Measurements from ENCODE around the gene RNF7. TPM values are rescaled to one million over a fixed set of nuclear protein-coding genes. Genes with fewer than 3 reads are reported as not detected.

Gene RNF7
- total and polyA plus RNA-seq, 4 donors = 11.7 to 71.6 (median 28.9) TPM

DNA sequence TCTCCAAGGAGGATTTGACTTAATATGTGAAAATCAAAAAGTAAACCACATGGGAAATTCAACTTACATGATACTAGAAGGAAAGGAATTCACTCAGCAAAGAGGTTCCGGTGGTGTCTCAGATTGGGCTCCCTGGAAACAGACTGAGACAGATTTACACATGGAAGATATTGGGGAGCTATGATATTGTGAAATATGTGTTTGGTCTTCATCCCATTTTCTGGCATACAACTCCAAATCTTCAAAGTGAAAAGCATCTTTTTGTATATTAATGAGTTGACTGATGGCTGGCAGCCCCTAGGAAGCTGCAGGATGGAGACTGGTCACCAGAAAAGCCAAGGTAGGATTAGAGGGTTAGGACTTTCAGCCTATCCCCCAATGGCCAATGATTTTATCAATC is 54.4 kb downstream of the RNF7 start:
- Histone ChIP-seq H3K9ac (ENCODE audit: low read depth in 1 of 2, low read length in 2 of 2) (no peak overlapping the region), H3K36me3 (ENCODE audit: control insufficient read depth in 4 of 4, insufficient read depth in 3 of 4, low read depth in 1 of 4, low read length in 3 of 4) (no peaks in the 10 kb centered on the region), H3K4me1 (ENCODE audit: control insufficient read depth in 4 of 4, insufficient read depth in 4 of 4, low read length in 3 of 4) (peaks cover 0 to 7% (median 3%) of the 10 kb centered on the region in 4 donors), H3K27me3 (ENCODE audit: control insufficient read depth in 4 of 4, insufficient read depth in 4 of 4, low read length in 3 of 4) (no peaks in the 10 kb centered on the region), H3K9me3 (ENCODE audit: control insufficient read depth in 4 of 4, low read length in 3 of 4) (no peaks in the 10 kb centered on the region), H3K27ac (ENCODE audit: low read depth in 1 of 2, low read length in 2 of 2) (no peak overlapping the region), H3K4me3 (ENCODE audit: low read depth in 1 of 3, low read length in 3 of 3) (no peak overlapping the region)
- WGBS = 98% methylated on average over 1 of the region's 1 CpG
- TF ChIP-seq, protein P1, sequence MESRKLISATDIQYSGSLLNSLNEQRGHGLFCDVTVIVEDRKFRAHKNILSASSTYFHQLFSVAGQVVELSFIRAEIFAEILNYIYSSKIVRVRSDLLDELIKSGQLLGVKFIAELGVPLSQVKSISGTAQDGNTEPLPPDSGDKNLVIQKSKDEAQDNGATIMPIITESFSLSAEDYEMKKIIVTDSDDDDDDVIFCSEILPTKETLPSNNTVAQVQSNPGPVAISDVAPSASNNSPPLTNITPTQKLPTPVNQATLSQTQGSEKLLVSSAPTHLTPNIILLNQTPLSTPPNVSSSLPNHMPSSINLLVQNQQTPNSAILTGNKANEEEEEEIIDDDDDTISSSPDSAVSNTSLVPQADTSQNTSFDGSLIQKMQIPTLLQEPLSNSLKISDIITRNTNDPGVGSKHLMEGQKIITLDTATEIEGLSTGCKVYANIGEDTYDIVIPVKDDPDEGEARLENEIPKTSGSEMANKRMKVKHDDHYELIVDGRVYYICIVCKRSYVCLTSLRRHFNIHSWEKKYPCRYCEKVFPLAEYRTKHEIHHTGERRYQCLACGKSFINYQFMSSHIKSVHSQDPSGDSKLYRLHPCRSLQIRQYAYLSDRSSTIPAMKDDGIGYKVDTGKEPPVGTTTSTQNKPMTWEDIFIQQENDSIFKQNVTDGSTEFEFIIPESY (IDR thresholded peaks at IDR 0.05) = no peak
- TF ChIP-seq YY1 (IDR thresholded peaks at IDR 0.05) (no peak), HNF4G (IDR thresholded peaks at IDR 0.05) (no peak), FOXA2 (IDR thresholded peaks at IDR 0.05) (no peak)
- TF ChIP-seq, protein P2, sequence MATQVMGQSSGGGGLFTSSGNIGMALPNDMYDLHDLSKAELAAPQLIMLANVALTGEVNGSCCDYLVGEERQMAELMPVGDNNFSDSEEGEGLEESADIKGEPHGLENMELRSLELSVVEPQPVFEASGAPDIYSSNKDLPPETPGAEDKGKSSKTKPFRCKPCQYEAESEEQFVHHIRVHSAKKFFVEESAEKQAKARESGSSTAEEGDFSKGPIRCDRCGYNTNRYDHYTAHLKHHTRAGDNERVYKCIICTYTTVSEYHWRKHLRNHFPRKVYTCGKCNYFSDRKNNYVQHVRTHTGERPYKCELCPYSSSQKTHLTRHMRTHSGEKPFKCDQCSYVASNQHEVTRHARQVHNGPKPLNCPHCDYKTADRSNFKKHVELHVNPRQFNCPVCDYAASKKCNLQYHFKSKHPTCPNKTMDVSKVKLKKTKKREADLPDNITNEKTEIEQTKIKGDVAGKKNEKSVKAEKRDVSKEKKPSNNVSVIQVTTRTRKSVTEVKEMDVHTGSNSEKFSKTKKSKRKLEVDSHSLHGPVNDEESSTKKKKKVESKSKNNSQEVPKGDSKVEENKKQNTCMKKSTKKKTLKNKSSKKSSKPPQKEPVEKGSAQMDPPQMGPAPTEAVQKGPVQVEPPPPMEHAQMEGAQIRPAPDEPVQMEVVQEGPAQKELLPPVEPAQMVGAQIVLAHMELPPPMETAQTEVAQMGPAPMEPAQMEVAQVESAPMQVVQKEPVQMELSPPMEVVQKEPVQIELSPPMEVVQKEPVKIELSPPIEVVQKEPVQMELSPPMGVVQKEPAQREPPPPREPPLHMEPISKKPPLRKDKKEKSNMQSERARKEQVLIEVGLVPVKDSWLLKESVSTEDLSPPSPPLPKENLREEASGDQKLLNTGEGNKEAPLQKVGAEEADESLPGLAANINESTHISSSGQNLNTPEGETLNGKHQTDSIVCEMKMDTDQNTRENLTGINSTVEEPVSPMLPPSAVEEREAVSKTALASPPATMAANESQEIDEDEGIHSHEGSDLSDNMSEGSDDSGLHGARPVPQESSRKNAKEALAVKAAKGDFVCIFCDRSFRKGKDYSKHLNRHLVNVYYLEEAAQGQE (IDR thresholded peaks at IDR 0.05) = no peak
- DNase-seq (ENCODE audit: low spot score) = no peak

DNA sequence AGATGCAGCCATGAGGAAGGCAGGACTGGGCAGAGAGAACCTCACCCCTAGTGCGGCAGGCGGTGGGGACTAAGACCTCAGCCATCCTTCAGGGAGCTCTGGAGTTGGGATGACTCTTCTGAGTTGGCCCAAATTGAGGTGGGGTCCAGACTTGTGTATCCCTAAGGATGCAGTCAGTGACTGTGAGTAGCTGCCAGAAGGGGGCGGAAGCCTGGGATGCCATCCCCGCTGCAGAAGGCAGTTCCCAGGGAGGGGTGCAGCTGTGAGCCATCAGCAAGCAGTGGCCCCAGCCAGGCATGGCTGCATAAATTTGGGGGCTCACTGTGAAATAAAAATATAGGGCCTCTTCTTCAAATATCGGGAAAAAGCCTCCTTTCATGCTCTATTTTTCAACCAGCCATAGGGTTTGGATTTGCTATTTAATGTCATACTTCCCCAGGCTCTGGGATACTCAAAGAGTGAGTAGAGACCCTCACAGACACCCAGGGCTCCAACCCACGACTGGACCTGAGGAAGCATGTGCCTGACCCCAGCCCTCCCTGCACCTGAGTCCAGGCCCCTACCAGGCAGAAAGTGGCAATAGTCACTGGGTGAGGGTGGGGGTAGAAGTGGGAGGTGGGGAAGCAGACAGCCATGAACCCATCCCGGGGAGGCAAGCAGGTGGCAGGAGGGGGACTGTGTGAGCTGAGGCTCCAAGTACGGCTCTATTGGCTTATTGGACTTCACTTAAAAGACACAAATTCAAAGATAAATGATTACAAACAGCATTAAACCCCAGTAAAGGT is 55.6 kb downstream of the RNF7 start:
- H3K9me3 ChIP-seq (ENCODE audit: control insufficient read depth in 4 of 4, low read length in 3 of 4) = no peaks in the 10 kb centered on the region
- TF ChIP-seq HNF4G (IDR thresholded peaks at IDR 0.05) (no peak), RXRA (IDR thresholded peaks at IDR 0.05) (no peak), NR2F2 (IDR thresholded peaks at IDR 0.05) (no peak), JUND (IDR thresholded peaks at IDR 0.05) (no peak), GABPA (IDR thresholded peaks at IDR 0.05 in 1 of 2, conservative IDR thresholded peaks at IDR 0.05 in 1 of 2) (no peak), FOXA1 (IDR thresholded peaks at IDR 0.05) (no peak), TAF1 (conservative IDR thresholded peaks at IDR 0.05) (no peak), RAD21 (IDR thresholded peaks at IDR 0.05) (no peak), SP1 (IDR thresholded peaks at IDR 0.05) (no peak), YY1 (IDR thresholded peaks at IDR 0.05) (no peak), HNF4A (conservative IDR thresholded peaks at IDR 0.05) (no peak)
- TF ChIP-seq, protein P3, sequence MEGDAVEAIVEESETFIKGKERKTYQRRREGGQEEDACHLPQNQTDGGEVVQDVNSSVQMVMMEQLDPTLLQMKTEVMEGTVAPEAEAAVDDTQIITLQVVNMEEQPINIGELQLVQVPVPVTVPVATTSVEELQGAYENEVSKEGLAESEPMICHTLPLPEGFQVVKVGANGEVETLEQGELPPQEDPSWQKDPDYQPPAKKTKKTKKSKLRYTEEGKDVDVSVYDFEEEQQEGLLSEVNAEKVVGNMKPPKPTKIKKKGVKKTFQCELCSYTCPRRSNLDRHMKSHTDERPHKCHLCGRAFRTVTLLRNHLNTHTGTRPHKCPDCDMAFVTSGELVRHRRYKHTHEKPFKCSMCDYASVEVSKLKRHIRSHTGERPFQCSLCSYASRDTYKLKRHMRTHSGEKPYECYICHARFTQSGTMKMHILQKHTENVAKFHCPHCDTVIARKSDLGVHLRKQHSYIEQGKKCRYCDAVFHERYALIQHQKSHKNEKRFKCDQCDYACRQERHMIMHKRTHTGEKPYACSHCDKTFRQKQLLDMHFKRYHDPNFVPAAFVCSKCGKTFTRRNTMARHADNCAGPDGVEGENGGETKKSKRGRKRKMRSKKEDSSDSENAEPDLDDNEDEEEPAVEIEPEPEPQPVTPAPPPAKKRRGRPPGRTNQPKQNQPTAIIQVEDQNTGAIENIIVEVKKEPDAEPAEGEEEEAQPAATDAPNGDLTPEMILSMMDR (IDR thresholded peaks at IDR 0.05; ENCODE audit: low read depth, low read length, missing input control) = no peak
- TF ChIP-seq, protein P4, sequence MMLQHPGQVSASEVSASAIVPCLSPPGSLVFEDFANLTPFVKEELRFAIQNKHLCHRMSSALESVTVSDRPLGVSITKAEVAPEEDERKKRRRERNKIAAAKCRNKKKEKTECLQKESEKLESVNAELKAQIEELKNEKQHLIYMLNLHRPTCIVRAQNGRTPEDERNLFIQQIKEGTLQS (IDR thresholded peaks at IDR 0.05) = no peak
- TF ChIP-seq, protein P1 (IDR thresholded peaks at IDR 0.05) = no peak
- TF ChIP-seq, protein P2 (IDR thresholded peaks at IDR 0.05) = no peak
- TF ChIP-seq, protein P5, sequence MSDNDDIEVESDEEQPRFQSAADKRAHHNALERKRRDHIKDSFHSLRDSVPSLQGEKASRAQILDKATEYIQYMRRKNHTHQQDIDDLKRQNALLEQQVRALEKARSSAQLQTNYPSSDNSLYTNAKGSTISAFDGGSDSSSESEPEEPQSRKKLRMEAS (IDR thresholded peaks at IDR 0.05) = no peak
- 91% methylated on average over 8 of the region's 8 CpGs for WGBS
- no peak overlapping the region for H3K4me3 ChIP-seq (ENCODE audit: low read depth in 1 of 3, low read length in 3 of 3)
- no peak overlapping the region for H3K27ac ChIP-seq (ENCODE audit: low read depth in 1 of 2, low read length in 2 of 2)
- H3K4me1 ChIP-seq (ENCODE audit: control insufficient read depth in 4 of 4, insufficient read depth in 4 of 4, low read length in 3 of 4) = peaks cover 0 to 11% (median 6%) of the 10 kb centered on the region in 4 donors
- H3K27me3 ChIP-seq (ENCODE audit: control insufficient read depth in 4 of 4, insufficient read depth in 4 of 4, low read length in 3 of 4) = no peaks in the 10 kb centered on the region
- H3K36me3 ChIP-seq (ENCODE audit: control insufficient read depth in 4 of 4, insufficient read depth in 3 of 4, low read depth in 1 of 4, low read length in 3 of 4) = no peaks in the 10 kb centered on the region
- H3K9ac ChIP-seq (ENCODE audit: low read depth in 1 of 2, low read length in 2 of 2) = no peak overlapping the region
- DNase-seq (ENCODE audit: low spot score) = no peak
